Type B pancreatic cell (in vitro differentiated cells): ENCODE data around the gene NXF1. TPM values are rescaled to one million over a fixed set of nuclear protein-coding genes. Genes with fewer than 3 reads are reported as not detected.
"Not testable (repeated sequence)": the region's sequence is repeated elsewhere in the genome, so short reads cannot be mapped to it uniquely, and the experiment has no call there.

Experiments
- DNase-seq: peaks from one replicate; pipeline ENCODE4 v3.0.0; 2021; ENCODE audit warnings: mixed read lengths; ENCODE audit not compliant: unreplicated experiment; ENCODE audit errors: extremely low spot score
- H3K27ac Mint-ChIP-seq: 2 replicates; pipeline ENCODE4 v1.8.0; 2021; ENCODE audit warnings: mild to moderate bottlenecking, mixed read lengths
- H3K27me3 Mint-ChIP-seq: 2 replicates; pipeline ENCODE4 v1.8.0; 2021; ENCODE audit warnings: mixed read lengths
- H3K36me3 Mint-ChIP-seq: 2 replicates; pipeline ENCODE4 v1.8.0; 2021; ENCODE audit warnings: mixed read lengths
- H3K4me1 Mint-ChIP-seq: one replicate; pipeline ENCODE4 v1.8.0; 2021; ENCODE audit warnings: mixed read lengths; ENCODE audit not compliant: unreplicated experiment
- H3K4me3 Mint-ChIP-seq: 2 replicates; pipeline ENCODE4 v1.8.0; 2021; ENCODE audit warnings: mild to moderate bottlenecking, mixed read lengths
- H3K9me3 Mint-ChIP-seq: 2 replicates; pipeline ENCODE4 v1.8.0; 2021; ENCODE audit warnings: mixed read lengths
- microRNA-seq: library from miRNA; unstranded; fragments of <30 nt; microRNA quantifications from one replicate; pipeline ENCODE4, GENCODE V29; 2020
- total RNA-seq: library from RNA; stranded (reverse); gene quantifications from 2 replicates; pipeline ENCODE4 v1.2.1, GENCODE V29; 2021; ENCODE audit warnings: low replicate concordance
- TF ChIP-seq, protein P1 (sequence below): fragments of 200-600 bp; sonication (generic); conservative IDR thresholded peaks from 2 replicates; pipeline ENCODE4 v1.5.0; 2021; ENCODE audit warnings: antibody characterized with exemption, mild to moderate bottlenecking

NXF1 gene
- total RNA-seq, 1 donor from 2014 or later = 111 TPM

GRCh38 chr11:62752177-62752785 is 53.0 kb downstream of the NXF1 start:
- Mint-ChIP-seq H3K27ac (no peak overlapping the region), H3K27me3 (no peaks in the 10 kb centered on the region)

GRCh38 chr11:62749931-62750330 is 55.3 kb downstream of the NXF1 start:
- not testable (repeated sequence) for DNase-seq, H3K27me3 Mint-ChIP-seq, H3K9me3 Mint-ChIP-seq, H3K27ac Mint-ChIP-seq, H3K4me3 Mint-ChIP-seq, H3K4me1 Mint-ChIP-seq
- peaks cover 14% of the 10 kb centered on the region for H3K36me3 Mint-ChIP-seq

More at GRCh38 chr11:62752177-62752785, 53.0 kb downstream of the NXF1 start:
- Mint-ChIP-seq H3K9me3 (no peaks in the 10 kb centered on the region), H3K4me3 (peak overlapping the region; percentile 36), H3K36me3 (peaks cover 14% of the 10 kb centered on the region), H3K4me1 (peaks cover 10% of the 10 kb centered on the region)
- DNase-seq = no peak
- TF ChIP-seq, protein P1, sequence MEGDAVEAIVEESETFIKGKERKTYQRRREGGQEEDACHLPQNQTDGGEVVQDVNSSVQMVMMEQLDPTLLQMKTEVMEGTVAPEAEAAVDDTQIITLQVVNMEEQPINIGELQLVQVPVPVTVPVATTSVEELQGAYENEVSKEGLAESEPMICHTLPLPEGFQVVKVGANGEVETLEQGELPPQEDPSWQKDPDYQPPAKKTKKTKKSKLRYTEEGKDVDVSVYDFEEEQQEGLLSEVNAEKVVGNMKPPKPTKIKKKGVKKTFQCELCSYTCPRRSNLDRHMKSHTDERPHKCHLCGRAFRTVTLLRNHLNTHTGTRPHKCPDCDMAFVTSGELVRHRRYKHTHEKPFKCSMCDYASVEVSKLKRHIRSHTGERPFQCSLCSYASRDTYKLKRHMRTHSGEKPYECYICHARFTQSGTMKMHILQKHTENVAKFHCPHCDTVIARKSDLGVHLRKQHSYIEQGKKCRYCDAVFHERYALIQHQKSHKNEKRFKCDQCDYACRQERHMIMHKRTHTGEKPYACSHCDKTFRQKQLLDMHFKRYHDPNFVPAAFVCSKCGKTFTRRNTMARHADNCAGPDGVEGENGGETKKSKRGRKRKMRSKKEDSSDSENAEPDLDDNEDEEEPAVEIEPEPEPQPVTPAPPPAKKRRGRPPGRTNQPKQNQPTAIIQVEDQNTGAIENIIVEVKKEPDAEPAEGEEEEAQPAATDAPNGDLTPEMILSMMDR = no peak

- Mint-ChIP-seq H3K36me3 (peaks cover 8% of the 10 kb centered on the region), H3K27me3 (no peaks in the 10 kb centered on the region), H3K9me3 (no peaks in the 10 kb centered on the region), H3K4me3 (no peak overlapping the region), H3K27ac (no peak overlapping the region), H3K4me1 (no peaks in the 10 kb centered on the region)
- no peak for DNase-seq
- TF ChIP-seq, protein P1 = no peak
These were observed 57.6 kb downstream of the NXF1 start for GRCh38 chr11:62747475-62748160.

Small RNA genes lying within 50 kb of the gene (microRNA-seq; reads per million reads assigned to microRNA genes)
- gene MIR6514 (2.2 reads per million), gene MIR6748 (not detected)

Other genes with a start within 250 kb of the NXF1 start
- gene EEF1G, start 231.5 kb downstream of the NXF1 start, total RNA-seq = 1,846 and 2,051 TPM in 2 replicates
- gene TUT1, start 213.9 kb downstream of the NXF1 start, total RNA-seq = 15.0 and 22.1 TPM in 2 replicates
- gene MTA2, start 203.6 kb downstream of the NXF1 start, total RNA-seq = 148 and 152 TPM in 2 replicates
- 46.0 and 76.0 TPM in 2 replicates for gene EML3, start 192.7 kb downstream of the NXF1 start, total RNA-seq
- 1.4 and 1.8 TPM in 2 replicates for gene ROM1, start 192.2 kb downstream of the NXF1 start, total RNA-seq
- 43.4 and 50.0 TPM in 2 replicates for gene B3GAT3, start 183.5 kb downstream of the NXF1 start, total RNA-seq
- 278 and 372 TPM in 2 replicates for gene GANAB, start 158.8 kb downstream of the NXF1 start, total RNA-seq
- 26.5 and 28.3 TPM in 2 replicates for gene INTS5, start 152.1 kb downstream of the NXF1 start, total RNA-seq
- 69.1 and 69.2 TPM in 2 replicates for gene C11orf98, start 140.2 kb downstream of the NXF1 start, total RNA-seq
- 17.7 and 28.0 TPM in 2 replicates for gene CSKMT, start 140.1 kb downstream of the NXF1 start, total RNA-seq
- 11.2 and 11.7 TPM in 2 replicates for gene UQCC3, start 133.8 kb downstream of the NXF1 start, total RNA-seq
- gene LBHD1, start 133.2 kb downstream of the NXF1 start, total RNA-seq = 6.1 and 8.1 TPM in 2 replicates
- 76.5 and 113 TPM in 2 replicates for gene UBXN1, start 126.4 kb downstream of the NXF1 start, total RNA-seq
- 0.21 and 1.0 TPM in 2 replicates for gene LRRN4CL, start 115.9 kb downstream of the NXF1 start, total RNA-seq
- 93.5 and 94.6 TPM in 2 replicates for gene BSCL2, start 98.0 kb downstream of the NXF1 start, total RNA-seq
- gene GNG3, start 97.8 kb downstream of the NXF1 start, total RNA-seq = 0.88 and 4.7 TPM in 2 replicates
- gene HNRNPUL2, start 78.0 kb downstream of the NXF1 start, total RNA-seq = 44.8 and 63.7 TPM in 2 replicates
- gene TTC9C, start 77.0 kb downstream of the NXF1 start, total RNA-seq = 34.1 and 39.0 TPM in 2 replicates
- 6.3 and 10.1 TPM in 2 replicates for gene ZBTB3, start 51.3 kb downstream of the NXF1 start, total RNA-seq
- 68.8 and 98.7 TPM in 2 replicates for gene POLR2G, start 43.9 kb downstream of the NXF1 start, total RNA-seq
- 23.8 and 37.6 TPM in 2 replicates for gene TAF6L, start 34.0 kb downstream of the NXF1 start, total RNA-seq
- gene TMEM179B, start 18.0 kb downstream of the NXF1 start, total RNA-seq = 41.1 and 53.1 TPM in 2 replicates
- 21.9 and 23.3 TPM in 2 replicates for gene TMEM223, start 13.4 kb downstream of the NXF1 start, total RNA-seq
- 42.4 and 51.7 TPM in 2 replicates for gene STX5, start 26.6 kb upstream of the NXF1 start, total RNA-seq
- not detected in 2 replicates for gene TEX54, start 27.4 kb upstream of the NXF1 start, total RNA-seq
- 47.6 and 58.3 TPM in 2 replicates for gene WDR74, start 34.1 kb upstream of the NXF1 start, total RNA-seq
- 190 and 287 TPM in 2 replicates for gene SLC3A2, start 75.5 kb upstream of the NXF1 start, total RNA-seq
- 0.29 and 2.1 TPM in 2 replicates for gene CHRM1, start 115.9 kb upstream of the NXF1 start, total RNA-seq
- gene SLC22A6, start 179.5 kb upstream of the NXF1 start, total RNA-seq = 1.5 TPM in 1 of 2 replicates, not detected in the other
- gene SLC22A8, start 210.4 kb upstream of the NXF1 start, total RNA-seq = 0.17 and 0.85 TPM in 2 replicates